GM19099 (cell line): Measurements from ENCODE around the gene ZNF674.

ENCODE experiments used
- POLR2A ChIP-seq: IDR thresholded peaks from 3 replicates; pipeline ENCODE4 v1.6.1; 2011; ENCODE audit warnings: low read depth; ENCODE audit not compliant: insufficient read length; ENCODE audit errors: extremely low read depth

The ZNF674 gene

GRCh38 chrX:46543441-46543840, 1.8 kb downstream of the ZNF674 start:
- no peak for TF ChIP-seq POLR2A

GRCh38 chrX:46531442-46531841, 13.8 kb downstream of the ZNF674 start:
- no peak for TF ChIP-seq POLR2A

GRCh38 chrX:46506076-46506475, 39.1 kb downstream of the ZNF674 start:
- no peak for TF ChIP-seq POLR2A

GRCh38 chrX:46502848-46503247, 42.4 kb downstream of the ZNF674 start:
- no peak for TF ChIP-seq POLR2A

GRCh38 chrX:46500054-46500453, 45.2 kb downstream of the ZNF674 start:
- no peak for TF ChIP-seq POLR2A

GRCh38 chrX:46488712-46489111, 56.5 kb downstream of the ZNF674 start:
- no peak for TF ChIP-seq POLR2A

GRCh38 chrX:46485897-46486296, 59.3 kb downstream of the ZNF674 start:
- TF ChIP-seq POLR2A: no peak

GRCh38 chrX:46477435-46477834, 67.8 kb downstream of the ZNF674 start:
- TF ChIP-seq POLR2A: no peak

GRCh38 chrX:46465203-46465602, 80.0 kb downstream of the ZNF674 start:
- no peak for TF ChIP-seq POLR2A

- TF ChIP-seq POLR2A: no peak
Observed at GRCh38 chrX:46463682-46464081, 81.5 kb downstream of the ZNF674 start.

- no peak for TF ChIP-seq POLR2A
Observed at GRCh38 chrX:46461660-46462191, 83.5 kb downstream of the ZNF674 start.

GRCh38 chrX:46459603-46460002, 85.6 kb downstream of the ZNF674 start:
- no peak for TF ChIP-seq POLR2A

GRCh38 chrX:46456125-46456922, 88.9 kb downstream of the ZNF674 start:
- TF ChIP-seq POLR2A: no peak
